SJCRH30 (cell line): Measurements from ENCODE around the gene RALGPS1. TPM values are rescaled to one million over a fixed set of nuclear protein-coding genes. Genes with fewer than 3 reads are reported as not detected.

Experiments
- DNase-seq, 2 experiments: peaks; one replicate each; pipeline ENCODE4 v3.0.0-alpha.2; 2015 to 2020
- H3K27ac ChIP-seq: fragments of 250-450 bp; sonication (Bioruptor Pico); 2 replicates; pipeline ENCODE4 v1.5.1; 2020; ENCODE audit warnings: mild to moderate bottlenecking, moderate library complexity
- H3K27me3 ChIP-seq: fragments of 250-450 bp; sonication (Bioruptor Pico); 2 replicates; pipeline ENCODE4 v1.5.1; 2020; ENCODE audit warnings: mild to moderate bottlenecking, moderate library complexity
- H3K36me3 ChIP-seq: fragments of 250-450 bp; sonication (Bioruptor Pico); 2 replicates; pipeline ENCODE4 v1.5.1; 2020; ENCODE audit warnings: mild to moderate bottlenecking, moderate library complexity
- H3K4me1 ChIP-seq: fragments of 250-450 bp; sonication (Bioruptor Pico); 2 replicates; pipeline ENCODE4 v1.5.1; 2020; ENCODE audit warnings: mild to moderate bottlenecking, moderate library complexity
- H3K4me3 ChIP-seq: fragments of 250-450 bp; sonication (Bioruptor Pico); 2 replicates; pipeline ENCODE4 v1.5.1; 2020; ENCODE audit warnings: mild to moderate bottlenecking, moderate library complexity
- H3K9me3 ChIP-seq: fragments of 250-450 bp; sonication (Bioruptor Pico); replicated peaks from 2 replicates; pipeline ENCODE4 v1.5.1; 2020; ENCODE audit warnings: mild to moderate bottlenecking, moderate library complexity
- total RNA-seq: library from RNA; depleted of rRNA; stranded (reverse); fragments of >200 nt; shearing (Covaris generic); gene quantifications from 2 replicates; pipeline ENCODE4 v1.2.3, GENCODE V29; 2014

The RALGPS1 gene
- total RNA-seq, 1 experiment from 2014 or later = 1.8 TPM

DNA sequence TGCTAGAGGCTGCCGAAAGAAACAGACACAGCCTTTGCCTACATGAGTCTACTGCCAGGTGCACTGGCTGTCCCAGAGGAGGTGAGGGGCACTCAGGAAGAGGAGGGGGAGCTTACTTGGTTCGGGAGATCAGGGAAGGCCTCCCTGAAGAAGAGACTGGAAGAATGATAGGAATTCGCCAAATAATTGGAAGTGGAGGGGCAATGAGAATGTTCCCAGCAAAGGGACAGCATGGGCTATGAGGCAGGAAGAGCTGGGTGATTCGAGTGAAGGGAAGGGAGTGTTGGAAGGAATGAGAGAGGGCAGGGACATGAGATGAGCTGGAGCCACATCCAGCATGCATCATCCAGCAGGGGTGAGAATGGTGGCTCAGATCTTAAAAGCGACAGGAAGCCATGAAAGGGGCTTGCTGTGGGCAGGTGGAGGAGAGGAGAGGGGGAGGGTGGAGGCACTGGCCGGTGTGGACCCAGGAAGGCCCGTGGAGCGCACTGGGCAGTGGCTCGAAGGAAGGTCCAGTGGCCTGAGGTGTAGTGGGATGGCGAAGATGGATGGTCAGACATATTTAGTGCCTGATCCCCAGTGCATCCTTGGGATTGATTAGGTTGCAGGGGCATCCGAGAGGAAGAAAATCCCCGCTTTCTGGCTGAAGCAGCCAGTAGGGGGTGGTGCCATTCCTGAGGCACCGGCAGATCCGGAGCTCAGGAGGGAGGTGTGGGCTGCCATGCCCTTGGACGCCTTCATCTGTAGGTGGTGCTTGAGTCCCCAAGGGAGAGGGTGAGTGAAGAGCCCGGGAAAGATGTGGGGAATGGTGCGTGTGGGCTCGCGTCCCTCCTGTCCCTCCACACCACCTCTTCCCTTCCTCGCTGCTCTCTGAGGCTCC, 296.5 kb downstream of the RALGPS1 start:
- Histone ChIP-seq H3K36me3 (no peaks in the 10 kb centered on the region), H3K27ac (no peak overlapping the region), H3K4me3 (no peak overlapping the region), H3K9me3 (no peaks in the 10 kb centered on the region), H3K27me3 (no peaks in the 10 kb centered on the region), H3K4me1 (peaks cover 9% of the 10 kb centered on the region)
- no peak for DNase-seq

DNA sequence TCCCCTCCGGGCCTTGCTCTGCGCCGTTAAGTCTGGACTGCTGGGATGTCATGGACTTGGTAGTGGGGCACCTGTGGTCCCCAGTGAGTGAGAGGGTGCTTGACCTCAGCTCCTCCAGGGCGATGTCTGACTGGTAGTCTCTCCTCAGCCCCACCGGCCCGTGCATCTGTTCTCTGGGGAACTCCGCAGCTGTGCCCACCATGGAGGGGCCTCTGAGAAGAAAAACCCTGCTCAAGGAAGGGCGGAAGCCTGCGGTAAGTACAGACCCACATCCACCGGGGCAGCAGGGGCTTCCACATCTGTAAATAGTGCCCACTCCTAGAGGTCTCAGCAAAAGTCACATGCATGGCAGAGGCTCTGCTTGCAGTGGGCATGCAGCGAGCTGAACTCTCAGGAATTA, 297.4 kb downstream of the RALGPS1 start:
- Histone ChIP-seq H3K9me3 (no peaks in the 10 kb centered on the region), H3K36me3 (no peaks in the 10 kb centered on the region), H3K27me3 (0 out of 2 replicates have a peak, but pooled peaks cover 5% of the 10 kb centered on the region), H3K4me1 (peaks cover 9% of the 10 kb centered on the region), H3K27ac (no peak overlapping the region), H3K4me3 (no peak overlapping the region)
- no peak for DNase-seq

DNA sequence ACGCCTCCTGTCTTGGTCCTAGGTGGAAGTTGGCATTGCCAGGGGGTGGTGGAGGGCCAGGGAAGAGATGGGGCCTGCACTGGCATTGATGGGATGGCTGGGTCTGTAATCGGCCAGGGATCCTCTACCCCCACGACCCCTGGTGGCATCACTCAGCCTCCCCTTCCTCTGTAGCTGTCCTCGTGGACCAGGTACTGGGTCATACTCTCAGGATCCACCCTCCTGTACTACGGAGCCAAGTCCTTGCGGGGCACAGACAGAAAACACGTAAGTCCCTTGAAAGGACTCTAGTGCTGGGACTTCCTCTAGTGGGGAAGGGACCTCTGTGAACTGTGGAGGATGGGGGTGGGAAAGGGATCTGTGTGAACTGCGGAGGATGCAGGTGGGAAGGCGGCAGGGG, 297.9 kb downstream of the RALGPS1 start:
- no peaks in the 10 kb centered on the region for H3K9me3 ChIP-seq
- H3K36me3 ChIP-seq = no peaks in the 10 kb centered on the region
- H3K4me3 ChIP-seq = no peak overlapping the region
- no peak for DNase-seq
- H3K4me1 ChIP-seq = peaks cover 9% of the 10 kb centered on the region
- H3K27ac ChIP-seq = no peak overlapping the region
- H3K27me3 ChIP-seq = peaks cover 8% of the 10 kb centered on the region; the same call in 1 of the 2 replicates

DNA sequence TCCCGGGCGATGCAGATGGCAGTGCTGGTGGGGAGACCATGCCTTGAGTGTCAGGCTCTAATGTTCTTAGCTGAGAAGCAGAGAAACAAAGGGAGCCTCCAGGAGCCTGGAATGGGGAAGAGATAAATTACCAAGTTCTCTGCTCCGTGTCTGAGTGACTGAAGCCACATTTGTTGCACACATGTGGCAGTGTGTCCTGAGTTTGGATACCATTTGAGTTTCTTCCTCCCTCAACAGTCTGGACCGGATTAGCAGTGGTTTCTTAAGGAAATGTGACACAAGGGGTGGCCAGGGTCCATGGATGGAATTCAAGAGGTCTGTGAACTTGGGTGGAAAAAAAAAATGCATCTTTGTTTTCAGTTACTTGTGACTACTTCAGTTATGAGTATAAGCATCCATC, 299.3 kb downstream of the RALGPS1 start:
- Histone ChIP-seq H3K27ac (no peak overlapping the region), H3K4me3 (no peak overlapping the region), H3K36me3 (no peaks in the 10 kb centered on the region), H3K27me3 (peaks cover 8% of the 10 kb centered on the region; the same call in 1 of the 2 replicates), H3K4me1 (peaks cover 9% of the 10 kb centered on the region), H3K9me3 (no peaks in the 10 kb centered on the region)
- no peak for DNase-seq

DNA sequence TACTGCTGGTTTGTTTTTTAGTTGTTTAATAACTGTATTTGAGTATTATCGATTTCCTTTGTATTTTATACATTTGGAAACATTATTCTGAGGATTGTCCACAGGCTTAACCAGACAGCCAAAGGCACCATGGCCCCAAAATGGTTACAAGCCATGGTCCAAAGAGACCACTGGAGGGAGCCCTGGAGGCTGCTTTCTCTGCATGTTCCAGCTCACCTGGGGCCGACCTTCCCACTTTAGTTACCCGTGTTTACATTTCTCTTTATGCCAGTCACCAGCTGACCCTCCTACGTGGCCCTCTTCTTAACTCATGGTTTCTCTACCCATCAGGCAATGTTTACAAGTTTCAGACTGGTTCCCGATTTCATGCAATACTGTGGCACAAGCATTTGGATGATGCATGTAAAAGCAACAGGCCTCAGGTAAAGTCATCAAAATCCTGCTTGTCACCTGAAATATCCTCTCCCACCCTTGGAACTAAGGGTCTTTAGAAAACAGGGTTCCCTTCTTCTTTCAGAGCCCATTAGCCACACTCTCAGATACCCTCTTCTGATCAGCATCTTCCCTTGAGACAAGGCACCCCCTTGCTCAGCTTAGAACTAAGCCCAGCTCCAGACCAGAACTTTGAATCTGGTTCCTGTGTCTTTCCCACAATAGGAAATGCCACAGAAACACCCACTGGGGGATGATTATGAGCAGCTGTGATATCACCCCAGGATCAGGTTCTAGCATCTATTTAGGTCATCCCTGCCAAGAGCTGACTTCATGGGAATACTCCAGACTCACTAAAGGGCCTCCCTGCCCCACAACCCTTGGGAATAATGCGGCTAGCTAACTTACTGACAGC, 300.1 kb downstream of the RALGPS1 start:
- H3K27ac ChIP-seq = no peak overlapping the region
- no peaks in the 10 kb centered on the region for H3K36me3 ChIP-seq
- H3K9me3 ChIP-seq = no peaks in the 10 kb centered on the region
- H3K27me3 ChIP-seq = peaks cover 8% of the 10 kb centered on the region; the same call in 1 of the 2 replicates
- peaks cover 9% of the 10 kb centered on the region for H3K4me1 ChIP-seq
- no peak overlapping the region for H3K4me3 ChIP-seq
- peak; percentile 62 to 76 for DNase-seq

DNA sequence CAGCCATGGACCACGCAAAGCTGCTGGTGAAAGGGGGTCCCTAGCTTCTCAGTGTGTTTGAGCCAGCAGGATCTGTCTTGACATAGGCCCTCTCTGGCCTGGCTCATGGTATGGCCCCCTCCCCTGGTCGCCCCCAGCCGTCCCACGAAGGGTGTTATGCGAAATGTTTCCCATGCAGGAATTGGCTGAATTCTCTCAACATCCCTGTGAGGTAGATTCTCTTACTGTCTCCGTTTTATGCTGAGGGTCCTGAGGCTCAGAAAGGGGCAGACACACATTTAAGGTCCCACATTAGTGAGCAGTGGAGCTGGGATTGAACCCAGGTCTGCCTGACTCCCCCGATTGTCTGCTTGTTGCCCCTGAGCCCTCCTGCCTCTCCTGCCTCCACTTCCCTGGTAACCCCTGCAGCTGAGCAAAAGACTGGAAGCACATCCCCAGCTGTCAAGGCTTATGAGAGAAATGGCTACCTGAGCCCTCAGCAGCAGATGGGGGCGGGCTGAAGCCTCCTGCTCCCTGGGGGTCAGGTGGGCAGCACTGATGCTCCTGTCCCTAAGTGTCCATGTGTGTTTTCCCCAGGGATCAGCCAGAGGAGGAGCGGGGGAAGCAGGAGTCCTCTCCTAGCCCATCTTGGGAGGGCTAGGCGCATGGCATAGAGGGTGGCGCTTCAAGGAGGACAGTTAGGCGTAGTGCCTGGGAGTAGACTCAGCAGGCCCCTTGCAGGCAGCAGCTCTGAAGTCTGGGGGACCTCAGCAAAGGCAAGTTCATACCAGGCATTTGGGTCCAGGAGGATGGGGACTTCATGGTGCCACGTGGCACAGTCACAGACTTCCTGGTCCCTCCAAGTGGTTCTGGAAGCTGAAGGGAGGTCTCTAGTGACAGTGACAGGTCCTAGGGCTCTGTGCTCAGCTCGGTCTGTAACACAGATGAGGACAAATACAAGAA, 301.0 kb downstream of the RALGPS1 start:
- no peaks in the 10 kb centered on the region for H3K9me3 ChIP-seq
- peaks cover 8% of the 10 kb centered on the region; the same call in 1 of the 2 replicates for H3K27me3 ChIP-seq
- no peaks in the 10 kb centered on the region for H3K36me3 ChIP-seq
- DNase-seq = no peak
- no peak overlapping the region for H3K27ac ChIP-seq
- peaks cover 9% of the 10 kb centered on the region for H3K4me1 ChIP-seq
- H3K4me3 ChIP-seq = no peak overlapping the region

DNA sequence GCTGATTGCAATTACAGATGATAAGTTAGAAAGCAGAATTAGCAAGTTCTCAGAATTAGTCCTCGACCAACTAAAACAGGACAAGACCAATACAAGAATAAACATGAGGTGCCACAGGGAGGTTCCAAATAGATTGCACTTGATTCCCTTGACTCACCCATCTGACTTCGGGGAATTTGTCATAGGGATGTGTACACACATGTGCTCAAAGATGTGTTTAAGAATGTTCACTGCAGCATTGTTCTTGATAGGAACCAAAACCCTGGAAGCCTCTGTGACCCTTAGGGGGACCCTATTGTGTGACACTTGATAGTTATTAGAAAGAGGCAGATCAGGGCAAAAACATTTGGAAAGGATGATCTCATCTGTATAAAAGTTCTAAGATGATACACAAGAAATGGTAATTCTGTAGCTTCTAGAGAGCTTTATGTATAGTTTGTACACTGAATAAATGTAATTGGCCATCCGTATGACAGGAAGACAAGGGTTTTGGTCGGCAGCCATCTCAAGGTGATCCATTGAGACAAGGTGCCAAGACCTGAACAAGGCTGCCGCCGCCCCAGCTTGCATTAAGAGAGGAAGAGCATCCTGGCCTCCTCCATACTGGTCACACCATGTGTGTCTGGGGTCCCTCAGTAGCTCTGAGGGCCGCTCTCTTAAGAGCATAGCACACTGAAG, 301.8 kb downstream of the RALGPS1 start:
- Histone ChIP-seq H3K9me3 (no peaks in the 10 kb centered on the region), H3K4me1 (peaks cover 9% of the 10 kb centered on the region), H3K27me3 (peaks cover 8% of the 10 kb centered on the region; the same call in 1 of the 2 replicates), H3K36me3 (no peaks in the 10 kb centered on the region), H3K4me3 (no peak overlapping the region), H3K27ac (no peak overlapping the region)
- DNase-seq = no peak

DNA sequence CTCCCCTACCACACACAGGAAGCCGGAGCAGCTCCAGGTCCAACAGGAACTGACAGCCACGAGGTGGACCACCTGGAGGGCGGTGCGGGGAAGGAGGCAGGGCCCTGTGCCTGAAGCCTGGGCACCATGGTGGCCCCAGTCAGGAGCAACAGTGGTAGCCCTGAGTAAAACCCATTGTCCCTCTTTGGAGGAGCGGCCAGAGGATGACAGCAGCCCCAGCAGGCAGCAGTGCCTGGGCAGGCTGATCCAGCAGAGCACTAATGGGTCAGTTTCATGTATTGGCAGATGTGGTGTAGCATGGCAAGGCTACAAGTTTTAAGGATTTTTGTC, 302.3 kb downstream of the RALGPS1 start:
- H3K27ac ChIP-seq = no peak overlapping the region
- peaks cover 9% of the 10 kb centered on the region for H3K4me1 ChIP-seq
- no peak overlapping the region for H3K4me3 ChIP-seq
- H3K36me3 ChIP-seq = no peaks in the 10 kb centered on the region
- H3K27me3 ChIP-seq = peaks cover 8% of the 10 kb centered on the region; the same call in 1 of the 2 replicates
- H3K9me3 ChIP-seq = no peaks in the 10 kb centered on the region
- DNase-seq = no peak

DNA sequence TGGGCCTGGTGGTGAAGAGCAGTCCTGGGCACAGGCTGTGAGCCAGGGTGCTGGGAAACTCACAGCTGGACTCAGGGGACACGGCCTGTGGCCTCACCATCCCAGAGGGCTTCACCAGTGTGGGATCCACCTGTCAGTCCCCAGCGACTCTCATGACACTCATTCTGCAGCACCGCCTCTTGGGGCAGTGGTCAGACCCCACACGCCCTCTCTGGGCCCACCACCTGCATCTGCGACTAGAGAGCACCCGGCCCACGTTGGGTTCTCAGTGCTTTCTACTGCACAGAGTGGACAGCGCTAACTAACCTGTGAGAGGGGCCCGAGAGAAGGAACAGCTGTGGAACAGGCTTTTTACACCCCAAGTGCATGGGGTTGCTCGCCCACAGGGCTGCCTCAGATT, 304.2 kb downstream of the RALGPS1 start:
- Histone ChIP-seq H3K4me3 (no peak overlapping the region), H3K4me1 (peaks cover 9% of the 10 kb centered on the region)
- no peak for DNase-seq

DNA sequence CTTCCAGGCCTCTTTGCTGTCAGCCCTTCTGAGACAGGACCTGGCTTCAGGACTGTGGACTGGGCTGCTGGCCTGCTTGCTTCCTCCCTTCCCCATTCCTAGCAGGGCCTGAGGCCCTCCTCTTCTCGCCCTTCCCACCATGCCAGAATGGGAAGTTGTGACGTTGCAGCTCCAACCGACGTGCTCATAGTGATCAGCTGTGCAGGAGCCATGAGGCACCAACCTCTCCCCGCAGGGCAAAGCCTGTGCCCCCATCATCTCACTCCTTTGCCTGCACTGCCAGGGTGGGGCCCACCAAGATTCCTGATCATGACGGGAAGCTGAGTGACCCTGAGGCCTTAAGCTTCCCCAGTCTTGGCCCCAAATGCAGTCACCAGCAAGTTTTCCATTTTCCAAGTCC, 304.9 kb downstream of the RALGPS1 start:
- Histone ChIP-seq H3K4me3 (no peak overlapping the region), H3K9me3 (no peaks in the 10 kb centered on the region), H3K36me3 (no peaks in the 10 kb centered on the region), H3K27ac (no peak overlapping the region), H3K4me1 (peaks cover 8% of the 10 kb centered on the region), H3K27me3 (peaks cover 8% of the 10 kb centered on the region; the same call in 1 of the 2 replicates)
- DNase-seq = no peak

More for the DNA sequence above, 304.2 kb downstream of the RALGPS1 start:
- Histone ChIP-seq H3K27me3 (peaks cover 8% of the 10 kb centered on the region; the same call in 1 of the 2 replicates), H3K9me3 (no peaks in the 10 kb centered on the region), H3K36me3 (no peaks in the 10 kb centered on the region), H3K27ac (no peak overlapping the region)

DNA sequence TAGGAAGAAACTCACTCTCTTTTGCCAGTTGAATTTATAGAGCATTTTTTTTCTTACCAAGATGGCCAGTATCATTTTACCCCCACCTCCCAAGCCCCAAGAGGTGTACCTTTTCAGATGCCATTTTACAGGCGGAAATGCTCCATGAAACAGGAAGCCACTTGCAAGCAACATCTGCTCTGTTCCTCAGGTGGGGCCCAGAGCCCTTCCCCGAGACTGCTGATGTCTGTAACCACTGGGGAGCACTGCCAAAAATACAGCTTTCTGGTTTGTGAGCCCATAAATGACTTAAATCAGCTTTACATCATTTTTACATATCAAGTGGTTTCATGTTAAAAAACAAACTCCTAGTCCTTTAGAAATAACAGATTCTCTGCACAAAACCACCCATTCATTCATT, 307.1 kb downstream of the RALGPS1 start:
- Histone ChIP-seq H3K4me3 (no peak overlapping the region), H3K27ac (no peak overlapping the region), H3K36me3 (no peaks in the 10 kb centered on the region), H3K9me3 (no peaks in the 10 kb centered on the region), H3K4me1 (no peaks in the 10 kb centered on the region), H3K27me3 (peaks cover 6% of the 10 kb centered on the region; the same call in 1 of the 2 replicates)
- no peak for DNase-seq

DNA sequence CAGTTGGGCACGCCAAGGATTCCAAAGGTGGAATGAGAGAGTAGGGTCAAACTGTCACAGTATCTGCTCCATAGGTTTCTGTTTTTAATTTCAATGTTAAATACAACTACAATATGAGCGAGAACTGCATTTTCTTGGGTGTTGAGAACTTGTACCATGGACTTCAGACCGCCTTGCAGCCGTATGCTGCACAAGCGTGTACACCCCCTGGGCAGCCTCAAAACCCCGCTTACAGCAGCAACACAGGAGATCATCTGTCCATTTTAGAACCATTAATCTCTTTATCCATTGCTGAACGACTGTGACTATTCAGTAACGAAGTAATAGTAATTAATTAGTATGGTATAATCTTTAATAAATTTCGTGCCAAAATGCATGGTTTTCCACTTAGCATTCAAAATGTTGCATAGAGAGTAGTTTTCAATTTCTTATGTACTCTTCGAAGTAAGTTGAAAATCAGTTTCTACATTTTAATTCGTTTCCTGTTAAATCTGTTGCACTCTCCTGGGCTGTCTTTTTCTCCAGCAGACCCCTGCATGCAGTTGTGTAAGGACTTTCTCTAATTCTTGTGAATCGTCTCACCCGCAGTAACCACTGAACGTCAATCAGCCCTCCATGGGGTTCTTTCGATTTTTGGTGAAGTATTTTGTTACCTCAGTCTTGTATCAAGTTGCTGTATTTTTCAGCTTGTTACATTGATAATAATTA, 308.0 kb downstream of the RALGPS1 start:
- H3K27me3 ChIP-seq = no peaks in the 10 kb centered on the region; the same call in 1 of the 2 replicates
- no peaks in the 10 kb centered on the region for H3K36me3 ChIP-seq
- H3K9me3 ChIP-seq = no peaks in the 10 kb centered on the region
- H3K4me1 ChIP-seq = no peaks in the 10 kb centered on the region
- H3K4me3 ChIP-seq = no peak overlapping the region
- no peak overlapping the region for H3K27ac ChIP-seq
- no peak for DNase-seq

DNA sequence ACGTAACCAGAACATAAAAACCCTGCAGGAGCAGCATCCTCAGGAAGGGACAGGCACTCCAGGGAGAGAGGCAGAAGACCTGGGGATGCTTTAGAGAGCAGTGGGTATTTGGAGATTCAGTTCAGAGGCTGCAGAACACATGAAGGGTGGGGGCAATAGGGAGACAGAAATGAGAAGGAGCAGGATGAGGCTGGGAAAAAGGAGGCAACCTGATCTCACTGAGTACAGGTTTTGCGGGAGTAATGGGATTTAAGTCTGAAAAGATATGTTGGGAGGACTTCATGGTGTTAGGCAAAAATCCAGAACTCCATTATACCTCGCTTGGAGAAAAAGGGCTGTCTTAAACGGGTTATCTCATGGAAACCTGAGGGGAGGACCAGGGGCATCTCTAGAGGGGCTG, 308.7 kb downstream of the RALGPS1 start:
- H3K27me3 ChIP-seq = no peaks in the 10 kb centered on the region; the same call in 1 of the 2 replicates
- H3K36me3 ChIP-seq = no peaks in the 10 kb centered on the region
- H3K27ac ChIP-seq = no peak overlapping the region
- H3K4me3 ChIP-seq = no peak overlapping the region
- no peaks in the 10 kb centered on the region for H3K9me3 ChIP-seq
- no peak for DNase-seq
- H3K4me1 ChIP-seq = no peaks in the 10 kb centered on the region
